HepG2 (cell line): ENCODE measurements around the gene VWA1. TPM values are rescaled to one million over a fixed set of nuclear protein-coding genes. Genes with fewer than 3 reads are reported as not detected.
A peak's percentile ranks its signal among the peaks of the same experiment; 100 is the strongest.

Experiments
- EP300 ChIP-seq, 3 experiments: sonication (generic) in 1 of 3; formaldehyde crosslinking in 1 of 3; IDR thresholded peaks; 2 replicates each; pipeline versions ENCODE4 v1.5.1 to v1.6.1; 2011 to 2020; ENCODE audit warnings: low read depth in 2 of 3, low read length in 2 of 3, borderline replicate concordance in 1 of 3, improper control_type of control experiment in 1 of 3, mild to moderate bottlenecking in 1 of 3, missing genetic modification reagents in 1 of 3, moderate library complexity in 1 of 3
- FOXA3 ChIP-seq: IDR thresholded peaks from 2 replicates; pipeline ENCODE4 v1.6.1; 2016; ENCODE audit warnings: missing genetic modification reagents, missing compliant biosample characterization
- HOXA9 ChIP-seq: sonication (generic); formaldehyde crosslinking; IDR thresholded peaks from 2 replicates; pipeline ENCODE4 v1.8.1; 2022; ENCODE audit warnings: missing genetic modification reagents, mild to moderate bottlenecking, moderate library complexity, borderline replicate concordance
- KDM5A ChIP-seq: fragments of 200-600 bp; sonication (generic); IDR thresholded peaks from 2 replicates; pipeline ENCODE4 v1.7.0; 2018; ENCODE audit warnings: antibody characterized with exemption, mild to moderate bottlenecking, low read length, borderline replicate concordance
- MYC ChIP-seq: sonication (generic); formaldehyde crosslinking; IDR thresholded peaks from 2 replicates; pipeline ENCODE4 v1.9.0; 2021; ENCODE audit warnings: missing genetic modification reagents, borderline replicate concordance
- NR1H2 ChIP-seq: sonication (generic); formaldehyde crosslinking; IDR thresholded peaks from 2 replicates; pipeline ENCODE4 v1.8.1; 2022; ENCODE audit warnings: low read depth, missing genetic modification reagents, borderline replicate concordance
- POGZ ChIP-seq: sonication (generic); formaldehyde crosslinking; IDR thresholded peaks from 2 replicates; pipeline ENCODE4 v1.4.0; 2020; ENCODE audit warnings: mild to moderate bottlenecking, missing genetic modification reagents
- SIX4 ChIP-seq: sonication (generic); formaldehyde crosslinking; IDR thresholded peaks from 2 replicates; pipeline ENCODE4 v1.4.0; 2020; ENCODE audit warnings: missing genetic modification reagents
- ZNF121 ChIP-seq: sonication (generic); formaldehyde crosslinking; IDR thresholded peaks from 2 replicates; pipeline ENCODE4 v1.5.0; 2020; ENCODE audit warnings: mild to moderate bottlenecking, missing genetic modification reagents
- ZNF296 ChIP-seq: sonication (generic); formaldehyde crosslinking; conservative IDR thresholded peaks from 2 replicates; pipeline ENCODE4 v1.5.0; 2020; ENCODE audit warnings: mild to moderate bottlenecking, missing genetic modification reagents
- ZNF878 ChIP-seq: sonication (generic); formaldehyde crosslinking; IDR thresholded peaks from 2 replicates; pipeline ENCODE4 v1.8.1; 2023; ENCODE audit warnings: mild to moderate bottlenecking, missing genetic modification reagents, moderate library complexity
- polyA plus RNA-seq, 8 experiments: library from polyadenylated mRNA; depleted of rRNA in 3 of 8; stranded (reverse) in 7 of 8; unstranded in 1 of 8; fragments of >200 nt; fragmentation: Illumina TruSeq in 4 of 8; extraction: Trizol in 4 of 8; gene quantifications; 2 replicates each; pipeline versions ENCODE4 v1.2.1 to v1.2.3, GENCODE V29; 2011 to 2016; ENCODE audit warnings: low read depth in 4 of 8, missing spikeins in 1 of 8, mixed read lengths in 1 of 8; ENCODE audit not compliant: insufficient read depth in 1 of 8
- total RNA-seq, 5 experiments: library from RNA; depleted of rRNA; stranded (reverse); fragments of >200 nt; fragmentation: Illumina TruSeq; extraction: Trizol; gene quantifications; 2 replicates each; pipeline ENCODE4 v1.2.3, GENCODE V29; 2016; ENCODE audit warnings: low read depth in 1 of 5
- TF ChIP-seq, protein P1 (sequence below): IDR thresholded peaks from 2 replicates; pipeline ENCODE4 v1.6.1; 2016; ENCODE audit warnings: control low read depth
- TF ChIP-seq, protein P2 (sequence below): sonication (generic); formaldehyde crosslinking; IDR thresholded peaks from 2 replicates; pipeline ENCODE4 v1.5.0; 2020; ENCODE audit warnings: missing genetic modification reagents, mild to moderate bottlenecking, borderline replicate concordance
- TF ChIP-seq, protein P3 (sequence below), 2 experiments: sonication (generic) in 1 of 2; formaldehyde crosslinking in 1 of 2; IDR thresholded peaks; 2 replicates each; pipeline versions ENCODE4 v1.4.0 to v1.6.1; 2016 to 2020; ENCODE audit warnings: borderline replicate concordance in 1 of 2, low read depth in 1 of 2, mild to moderate bottlenecking in 1 of 2, missing genetic modification reagents in 1 of 2

VWA1 gene
- total and polyA plus RNA-seq, 2 of the 13 experiments (the other 11 are each of a cell fraction or from before 2014, with no cell fraction given) = 40.9 to 57.5 TPM

DNA sequence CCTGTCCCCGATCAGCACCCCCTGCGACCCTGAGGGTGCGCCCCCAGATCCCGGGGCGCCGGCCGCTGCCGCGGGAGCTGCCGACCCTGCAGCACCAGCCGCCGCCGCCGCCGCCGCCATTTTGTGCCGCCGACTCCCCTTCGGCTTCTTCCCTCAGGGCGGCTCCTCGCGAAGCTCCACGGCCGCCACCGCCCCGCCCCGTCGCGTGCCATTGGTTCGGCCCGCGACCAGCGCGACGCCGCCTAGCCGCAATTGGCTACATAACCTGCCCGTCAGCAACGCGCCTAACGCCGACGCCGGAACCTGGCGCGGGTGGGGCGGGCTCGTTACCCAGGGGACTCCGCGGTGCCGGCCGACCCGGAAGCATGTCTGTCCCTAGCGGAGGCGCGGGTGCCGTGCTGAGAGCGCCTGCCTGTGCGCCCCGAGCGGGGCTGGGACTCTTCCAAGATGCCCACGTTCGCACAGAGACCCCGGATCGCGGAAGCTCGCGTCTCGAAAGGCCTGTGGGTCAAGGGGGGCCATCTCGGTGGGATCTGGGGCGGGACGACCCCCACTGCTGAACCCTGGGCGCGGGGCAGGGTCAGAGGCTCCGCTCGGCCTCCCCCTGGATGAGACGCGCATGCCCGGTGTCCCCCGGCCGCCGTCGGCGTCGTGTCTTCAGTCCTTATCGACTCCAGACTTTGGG, 36.2 kb upstream of the VWA1 start, which contains the start of gene CCNL2 (continued):
- TF ChIP-seq ZNF296 = no peak
- no peak for TF ChIP-seq SIX4 (CRISPR knock-in tag)
- peak; percentile 65; the same call in 1 of the 2 replicates for TF ChIP-seq POGZ (CRISPR knock-in tag)
- TF ChIP-seq, protein P1, sequence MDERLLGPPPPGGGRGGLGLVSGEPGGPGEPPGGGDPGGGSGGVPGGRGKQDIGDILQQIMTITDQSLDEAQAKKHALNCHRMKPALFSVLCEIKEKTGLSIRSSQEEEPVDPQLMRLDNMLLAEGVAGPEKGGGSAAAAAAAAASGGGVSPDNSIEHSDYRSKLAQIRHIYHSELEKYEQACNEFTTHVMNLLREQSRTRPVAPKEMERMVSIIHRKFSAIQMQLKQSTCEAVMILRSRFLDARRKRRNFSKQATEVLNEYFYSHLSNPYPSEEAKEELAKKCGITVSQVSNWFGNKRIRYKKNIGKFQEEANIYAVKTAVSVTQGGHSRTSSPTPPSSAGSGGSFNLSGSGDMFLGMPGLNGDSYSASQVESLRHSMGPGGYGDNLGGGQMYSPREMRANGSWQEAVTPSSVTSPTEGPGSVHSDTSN (CRISPR knock-in tag) = peak; percentile 96
- TF ChIP-seq HOXA9 (CRISPR knock-in tag) = no peak
- TF ChIP-seq ZNF121 (CRISPR knock-in tag) = no peak
- TF ChIP-seq FOXA3 = peak; percentile 51
- TF ChIP-seq NR1H2 = no peak
- TF ChIP-seq ZNF878 (CRISPR knock-in tag) = no peak
- TF ChIP-seq MYC (CRISPR knock-in tag) = peak; percentile 89; the same call in 1 of the 2 replicates
- TF ChIP-seq EP300 (IDR thresholded peaks at IDR 0.05; ENCODE audit: low read depth in 2 of 2, low read length in 2 of 2) = no peak
- no peak for TF ChIP-seq EP300 (CRISPR knock-in tag; IDR thresholded peaks at IDR 0.05; ENCODE audit: borderline replicate concordance)
- TF ChIP-seq, protein P2, sequence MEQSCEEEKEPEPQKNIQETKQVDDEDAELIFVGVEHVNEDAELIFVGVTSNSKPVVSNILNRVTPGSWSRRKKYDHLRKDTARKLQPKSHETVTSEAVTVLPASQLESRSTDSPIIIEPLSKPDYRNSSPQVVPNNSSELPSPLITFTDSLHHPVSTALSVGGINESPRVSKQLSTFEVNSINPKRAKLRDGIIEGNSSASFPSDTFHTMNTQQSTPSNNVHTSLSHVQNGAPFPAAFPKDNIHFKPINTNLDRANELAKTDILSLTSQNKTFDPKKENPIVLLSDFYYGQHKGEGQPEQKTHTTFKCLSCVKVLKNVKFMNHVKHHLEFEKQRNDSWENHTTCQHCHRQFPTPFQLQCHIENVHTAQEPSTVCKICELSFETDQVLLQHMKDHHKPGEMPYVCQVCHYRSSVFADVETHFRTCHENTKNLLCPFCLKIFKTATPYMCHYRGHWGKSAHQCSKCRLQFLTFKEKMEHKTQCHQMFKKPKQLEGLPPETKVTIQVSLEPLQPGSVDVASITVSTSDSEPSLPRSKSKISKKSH (CRISPR knock-in tag) = no peak; the same call in none of the 2 replicates
- TF ChIP-seq KDM5A = no peak
- TF ChIP-seq, protein P3, sequence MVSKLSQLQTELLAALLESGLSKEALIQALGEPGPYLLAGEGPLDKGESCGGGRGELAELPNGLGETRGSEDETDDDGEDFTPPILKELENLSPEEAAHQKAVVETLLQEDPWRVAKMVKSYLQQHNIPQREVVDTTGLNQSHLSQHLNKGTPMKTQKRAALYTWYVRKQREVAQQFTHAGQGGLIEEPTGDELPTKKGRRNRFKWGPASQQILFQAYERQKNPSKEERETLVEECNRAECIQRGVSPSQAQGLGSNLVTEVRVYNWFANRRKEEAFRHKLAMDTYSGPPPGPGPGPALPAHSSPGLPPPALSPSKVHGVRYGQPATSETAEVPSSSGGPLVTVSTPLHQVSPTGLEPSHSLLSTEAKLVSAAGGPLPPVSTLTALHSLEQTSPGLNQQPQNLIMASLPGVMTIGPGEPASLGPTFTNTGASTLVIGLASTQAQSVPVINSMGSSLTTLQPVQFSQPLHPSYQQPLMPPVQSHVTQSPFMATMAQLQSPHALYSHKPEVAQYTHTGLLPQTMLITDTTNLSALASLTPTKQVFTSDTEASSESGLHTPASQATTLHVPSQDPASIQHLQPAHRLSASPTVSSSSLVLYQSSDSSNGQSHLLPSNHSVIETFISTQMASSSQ (IDR thresholded peaks at IDR 0.05; ENCODE audit: low read depth) = no peak
- TF ChIP-seq, protein P3 (CRISPR knock-in tag; IDR thresholded peaks at IDR 0.05; ENCODE audit: borderline replicate concordance) = peak; percentile 78; the same call in 1 of the 2 replicates
